ENCODE results near the gene PUDP.
"Not testable (repeated sequence)": the region's sequence is repeated elsewhere in the genome, so short reads cannot be mapped to it uniquely, and the experiment has no call there.

Gene PUDP

GRCh38 chrX:7055386-7056137, 92.4 kb downstream of the PUDP start:
- in situ Hi-C loops (cut with MboI; ENCODE audit: low pct_unique_long_range_greater_than_20kb, low sequenced_read_pairs), result no loop called here
- DNase-seq, result no peak

- in situ Hi-C loops (cut with MboI; ENCODE audit: low pct_unique_long_range_greater_than_20kb, low sequenced_read_pairs), result no loop called here
- no peak for DNase-seq
Observed at GRCh38 chrX:7054219-7055216, 93.4 kb downstream of the PUDP start.

- in situ Hi-C loops (cut with MboI; ENCODE audit: low pct_unique_long_range_greater_than_20kb, low sequenced_read_pairs), result no loop called here
- DNase-seq, result no peak
Observed at GRCh38 chrX:7052541-7052940, 95.4 kb downstream of the PUDP start.

GRCh38 chrX:7050271-7050670, 97.7 kb downstream of the PUDP start:
- in situ Hi-C loops (cut with MboI; ENCODE audit: low pct_unique_long_range_greater_than_20kb, low sequenced_read_pairs), result no loop called here
- DNase-seq, result no peak

- in situ Hi-C loops (cut with MboI; ENCODE audit: low pct_unique_long_range_greater_than_20kb, low sequenced_read_pairs), result no loop called here
- DNase-seq, result no peak
Observed at GRCh38 chrX:7047951-7048350, 100.0 kb downstream of the PUDP start.

- in situ Hi-C loops (cut with MboI; ENCODE audit: low pct_unique_long_range_greater_than_20kb, low sequenced_read_pairs), result no loop called here
- no peak for DNase-seq
Observed at GRCh38 chrX:7045238-7045955, 102.6 kb downstream of the PUDP start.

- DNase-seq; in situ Hi-C loops (cut with MboI; ENCODE audit: low pct_unique_long_range_greater_than_20kb, low sequenced_read_pairs): not testable (repeated sequence)
Observed at GRCh38 chrX:7043796-7044433, 104.0 kb downstream of the PUDP start.

- in situ Hi-C loops (cut with MboI; ENCODE audit: low pct_unique_long_range_greater_than_20kb, low sequenced_read_pairs), result no loop called here
- DNase-seq, result no peak
Observed at GRCh38 chrX:7028246-7028645, 119.7 kb downstream of the PUDP start.

GRCh38 chrX:7027071-7027470, 120.9 kb downstream of the PUDP start:
- no peak for DNase-seq
- in situ Hi-C loops (cut with MboI; ENCODE audit: low pct_unique_long_range_greater_than_20kb, low sequenced_read_pairs), result no loop called here

- DNase-seq; in situ Hi-C loops (cut with MboI; ENCODE audit: low pct_unique_long_range_greater_than_20kb, low sequenced_read_pairs): not testable (repeated sequence)
Observed at GRCh38 chrX:7026365-7026764, 121.6 kb downstream of the PUDP start.

- in situ Hi-C loops (cut with MboI; ENCODE audit: low pct_unique_long_range_greater_than_20kb, low sequenced_read_pairs), result no loop called here
- DNase-seq, result no peak
Observed at GRCh38 chrX:7025471-7025870, 122.5 kb downstream of the PUDP start.

GRCh38 chrX:7024850-7025249, 123.1 kb downstream of the PUDP start:
- DNase-seq, result no peak
- in situ Hi-C loops (cut with MboI; ENCODE audit: low pct_unique_long_range_greater_than_20kb, low sequenced_read_pairs), result no loop called here

- in situ Hi-C loops (cut with MboI; ENCODE audit: low pct_unique_long_range_greater_than_20kb, low sequenced_read_pairs); DNase-seq: not testable (repeated sequence)
Observed at GRCh38 chrX:7022996-7023395, 125.0 kb downstream of the PUDP start.

GRCh38 chrX:7021991-7022390, 126.0 kb downstream of the PUDP start:
- in situ Hi-C loops (cut with MboI; ENCODE audit: low pct_unique_long_range_greater_than_20kb, low sequenced_read_pairs), result no loop called here
- DNase-seq, result no peak

- in situ Hi-C loops (cut with MboI; ENCODE audit: low pct_unique_long_range_greater_than_20kb, low sequenced_read_pairs), result no loop called here
- DNase-seq, result no peak
Observed at GRCh38 chrX:7019555-7019954, 128.4 kb downstream of the PUDP start.

- DNase-seq; in situ Hi-C loops (cut with MboI; ENCODE audit: low pct_unique_long_range_greater_than_20kb, low sequenced_read_pairs): not testable (repeated sequence)
Observed at GRCh38 chrX:7012262-7012834, 135.6 kb downstream of the PUDP start.

GRCh38 chrX:7010897-7011296, 137.1 kb downstream of the PUDP start:
- in situ Hi-C loops (cut with MboI; ENCODE audit: low pct_unique_long_range_greater_than_20kb, low sequenced_read_pairs); DNase-seq: not testable (repeated sequence)

GRCh38 chrX:7007328-7007727, 140.6 kb downstream of the PUDP start:
- in situ Hi-C loops (cut with MboI; ENCODE audit: low pct_unique_long_range_greater_than_20kb, low sequenced_read_pairs), result not testable (repeated sequence)

More at GRCh38 chrX:7007328-7007727, 140.6 kb downstream of the PUDP start:
- DNase-seq, result not testable (repeated sequence)
